HG02840 (cell line): Measurements from ENCODE around the gene TIGD6.

Experiments used
- ATAC-seq: cut with Tn5 transposase; IDR thresholded peaks from one replicate; pipeline ENCODE4 v1.9.1; 2021; ENCODE audit warnings: mild to moderate bottlenecking, moderate library complexity, moderate number of reproducible peaks; ENCODE audit not compliant: unreplicated experiment, low FRiP score

Gene TIGD6

DNA sequence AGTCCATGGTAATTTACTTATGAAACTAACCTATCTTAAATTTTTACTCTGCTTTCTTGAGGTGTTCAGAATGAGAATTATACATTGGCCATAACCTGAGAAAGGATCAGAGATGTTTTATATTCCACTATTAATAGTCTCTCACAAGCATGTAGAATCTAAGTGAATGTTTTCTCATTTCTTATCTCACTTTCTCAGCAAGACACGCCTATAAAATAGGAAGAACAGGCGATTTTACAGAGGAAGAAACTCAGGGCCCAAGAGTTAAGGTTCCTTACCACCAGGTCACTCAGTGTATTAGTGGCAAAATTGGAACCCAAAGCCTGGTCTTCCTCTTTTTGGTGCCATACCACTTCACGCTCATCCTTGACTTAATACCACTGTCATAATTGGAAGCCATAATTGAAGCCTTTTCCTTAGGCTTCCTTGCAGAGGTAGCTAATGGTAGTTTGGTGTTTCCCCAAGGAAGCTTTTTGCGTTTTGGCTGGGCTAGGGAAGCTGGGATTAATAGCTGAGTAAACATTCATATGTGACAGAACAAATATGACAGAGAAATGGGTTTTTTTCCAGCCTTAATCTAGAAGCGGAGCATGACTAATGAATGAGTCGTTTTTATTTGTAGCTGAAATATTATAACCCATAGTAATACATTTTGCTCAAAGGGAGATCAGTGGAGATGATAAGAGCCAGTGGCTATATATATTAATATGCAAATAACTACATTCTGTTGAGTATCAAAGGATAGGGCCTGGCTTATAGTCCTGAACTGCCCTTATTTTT lies 17.0 kb upstream of the TIGD6 start:
- no peak for ATAC-seq

DNA sequence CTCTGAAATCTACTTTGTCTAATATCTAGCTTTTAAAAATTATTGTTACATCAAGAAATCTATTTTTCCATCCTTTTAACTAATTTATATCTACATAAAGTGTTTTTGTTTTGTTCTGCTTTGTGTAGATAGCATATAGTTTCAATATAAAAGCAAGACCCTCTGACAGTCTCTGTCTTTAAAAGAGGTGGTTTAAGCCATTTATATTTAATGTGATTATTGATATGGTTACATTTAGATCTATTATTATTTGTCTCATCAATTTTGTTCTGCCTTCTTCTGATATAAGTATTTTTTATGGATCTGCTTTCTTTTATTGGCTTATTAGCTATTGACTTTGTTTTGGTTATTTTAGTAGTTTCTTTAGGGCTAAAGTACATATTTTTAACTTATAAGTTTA lies 16.1 kb upstream of the TIGD6 start:
- ATAC-seq = no peak

DNA sequence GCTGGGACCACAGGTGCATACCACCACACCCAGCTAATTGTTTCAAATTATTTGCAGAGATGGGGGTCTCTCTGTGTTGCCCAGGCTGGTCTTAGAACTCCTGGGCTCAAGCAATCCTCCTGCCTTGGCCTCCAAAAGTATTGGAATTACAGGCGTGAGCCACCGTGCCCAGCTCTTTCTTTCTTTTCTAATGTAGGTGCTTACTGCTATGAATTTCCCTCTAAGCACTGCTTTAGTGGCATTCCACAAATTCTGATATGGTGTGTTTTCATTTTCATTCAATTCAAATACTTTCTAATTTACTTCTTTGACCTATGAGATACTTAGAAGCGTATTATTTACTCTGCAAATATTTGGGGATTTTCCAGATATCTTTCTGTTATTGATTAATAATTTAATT lies 15.0 kb upstream of the TIGD6 start:
- ATAC-seq = no peak

DNA sequence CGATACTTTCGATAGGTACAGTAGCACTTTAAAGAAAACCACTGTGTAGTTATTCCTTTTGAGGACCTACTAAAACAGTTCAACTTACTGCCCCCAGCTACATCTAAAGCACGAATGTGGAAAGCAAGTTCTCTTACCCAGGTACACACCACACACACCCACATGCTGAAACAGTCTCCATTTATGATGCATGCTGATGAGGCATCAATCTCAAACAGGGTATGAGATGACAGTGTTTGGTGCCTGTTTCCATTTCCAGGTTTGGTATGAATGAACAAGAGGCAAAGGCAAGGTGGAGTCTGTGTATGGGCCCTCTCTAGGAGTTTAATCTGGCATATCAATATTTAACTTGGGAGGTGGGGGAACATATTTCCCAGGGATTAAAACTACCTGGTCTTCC lies 14.0 kb upstream of the TIGD6 start:
- no peak for ATAC-seq

DNA sequence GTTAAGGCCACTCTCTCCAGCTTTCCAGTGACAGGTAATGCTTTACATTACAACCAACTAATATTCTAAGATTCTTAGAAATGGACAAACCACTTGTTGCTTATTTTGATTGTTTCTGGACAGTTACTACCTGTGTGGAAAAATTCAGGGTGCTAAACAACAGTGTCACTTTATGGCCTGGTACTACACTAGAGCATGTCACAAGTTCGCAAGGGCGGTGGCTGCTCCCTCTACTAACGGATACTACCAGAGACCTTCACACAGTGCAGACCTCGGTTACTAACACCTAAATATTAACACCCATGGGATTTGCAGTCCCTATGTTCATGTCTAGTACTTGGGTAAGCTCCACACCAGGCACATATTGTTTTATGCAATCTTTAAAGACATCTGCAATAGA lies 13.5 kb upstream of the TIGD6 start:
- ATAC-seq = no peak

DNA sequence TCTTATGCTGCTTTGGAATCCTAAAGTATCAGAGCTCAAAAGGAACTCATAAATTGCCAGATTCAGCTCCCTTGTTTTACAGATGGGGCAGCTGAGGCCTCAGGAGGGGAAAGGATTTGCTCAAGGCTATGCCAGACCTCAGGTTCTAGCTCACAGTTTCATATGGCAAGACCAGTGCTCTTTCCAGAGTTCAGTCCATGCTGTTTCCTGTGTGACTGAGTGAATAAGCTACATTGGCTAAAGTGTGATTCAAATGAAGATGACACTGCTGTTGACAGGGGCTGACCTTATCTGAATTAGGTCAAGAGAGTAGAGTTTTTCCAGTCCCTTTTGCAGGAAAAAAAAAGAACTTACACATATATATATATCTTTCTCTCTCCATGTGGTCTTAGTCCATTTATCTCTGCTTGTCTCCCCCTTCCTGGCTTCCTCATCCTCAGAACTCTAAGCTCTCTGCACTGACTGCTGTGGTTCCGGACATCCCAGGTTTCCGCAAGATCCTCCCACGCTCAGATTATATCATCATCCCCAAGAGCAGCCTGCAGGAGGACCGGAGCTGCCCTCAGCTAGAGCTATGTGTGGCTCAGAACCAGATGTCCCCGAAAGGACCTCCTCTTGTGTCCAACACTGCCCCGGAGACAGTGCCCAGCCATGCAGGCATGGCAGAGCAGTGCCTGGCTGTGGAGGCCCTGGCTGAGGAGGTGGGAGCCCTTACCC lies 9.4 kb upstream of the TIGD6 start:
- ATAC-seq = no peak

DNA sequence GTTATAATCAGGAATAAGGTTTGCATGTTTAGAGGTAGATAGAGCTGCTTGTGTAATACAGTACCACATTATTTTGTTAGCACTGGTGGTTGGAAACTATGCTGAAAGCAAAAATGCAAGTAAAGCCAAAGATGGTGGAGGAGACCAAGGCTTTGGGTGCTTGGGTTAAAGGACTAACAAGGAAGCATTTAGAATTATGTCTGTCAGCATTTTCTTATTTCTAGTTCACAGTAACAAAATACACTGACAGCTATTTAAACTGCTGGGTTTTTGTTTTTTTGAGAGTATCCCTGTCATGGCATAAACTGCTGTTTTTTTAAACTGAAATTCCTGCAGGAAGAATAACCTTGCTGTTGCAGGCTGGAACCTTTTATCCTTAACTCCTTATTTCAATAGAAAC lies 6.6 kb upstream of the TIGD6 start:
- no peak for ATAC-seq

DNA sequence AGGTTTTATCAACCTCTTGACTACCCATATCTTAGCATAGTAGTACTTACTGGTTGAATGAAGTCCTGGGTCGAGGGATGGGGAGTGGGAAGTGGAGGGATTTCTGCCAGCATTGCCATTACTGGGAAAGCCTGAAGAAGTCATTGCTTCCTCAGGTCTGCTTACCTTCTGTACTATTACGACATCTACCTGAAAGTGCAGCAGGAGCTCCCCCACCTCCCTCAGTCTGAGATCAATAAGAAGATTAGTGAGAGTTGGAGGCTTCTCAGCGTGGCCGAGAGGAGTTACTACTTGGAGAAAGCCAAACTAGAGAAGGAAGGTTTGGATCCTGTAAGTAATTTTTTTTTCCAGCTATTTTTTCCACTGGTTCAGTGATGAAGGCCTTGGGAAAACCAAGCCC lies 5.9 kb upstream of the TIGD6 start:
- ATAC-seq = no peak

DNA sequence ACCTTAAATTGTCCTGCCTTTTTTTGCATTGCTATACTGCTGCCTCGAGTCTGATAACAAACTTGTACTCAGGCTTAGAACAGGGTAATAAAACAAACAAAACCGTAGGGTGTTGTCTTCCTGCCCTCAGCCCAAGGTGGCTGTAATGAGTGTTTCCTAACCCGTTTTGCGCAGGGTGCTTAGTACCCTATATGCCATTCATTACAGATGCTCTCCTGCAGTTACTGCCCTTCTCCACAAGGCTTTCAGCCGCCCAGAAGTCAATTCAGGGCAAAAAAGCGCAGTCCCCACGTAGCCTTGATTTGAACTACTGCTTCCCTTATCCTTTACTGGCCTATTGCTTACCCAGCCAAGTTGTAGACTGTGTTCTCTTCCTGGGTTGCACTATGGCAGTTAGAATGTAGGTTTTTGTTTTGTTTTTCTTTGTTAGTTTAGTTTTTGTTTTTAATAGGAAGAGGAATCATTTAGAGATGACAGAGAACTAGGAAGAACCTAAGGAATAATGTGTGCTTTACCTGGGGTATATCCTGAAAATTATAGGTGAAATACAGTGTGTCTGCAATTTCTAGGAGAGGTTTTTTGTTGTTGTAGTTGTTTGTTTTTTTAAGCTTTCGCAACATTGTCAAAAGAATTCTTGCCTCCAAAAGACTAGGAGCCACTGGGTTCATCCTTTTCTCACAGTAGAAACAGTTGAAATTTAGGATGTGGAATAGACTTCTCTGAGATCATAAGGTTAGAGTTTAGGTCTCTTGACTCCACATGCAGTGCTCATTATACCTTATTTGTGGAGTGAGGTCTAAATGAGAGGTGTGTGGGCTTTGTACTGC lies 1.4 kb upstream of the TIGD6 start:
- ATAC-seq = peak; percentile 52

DNA sequence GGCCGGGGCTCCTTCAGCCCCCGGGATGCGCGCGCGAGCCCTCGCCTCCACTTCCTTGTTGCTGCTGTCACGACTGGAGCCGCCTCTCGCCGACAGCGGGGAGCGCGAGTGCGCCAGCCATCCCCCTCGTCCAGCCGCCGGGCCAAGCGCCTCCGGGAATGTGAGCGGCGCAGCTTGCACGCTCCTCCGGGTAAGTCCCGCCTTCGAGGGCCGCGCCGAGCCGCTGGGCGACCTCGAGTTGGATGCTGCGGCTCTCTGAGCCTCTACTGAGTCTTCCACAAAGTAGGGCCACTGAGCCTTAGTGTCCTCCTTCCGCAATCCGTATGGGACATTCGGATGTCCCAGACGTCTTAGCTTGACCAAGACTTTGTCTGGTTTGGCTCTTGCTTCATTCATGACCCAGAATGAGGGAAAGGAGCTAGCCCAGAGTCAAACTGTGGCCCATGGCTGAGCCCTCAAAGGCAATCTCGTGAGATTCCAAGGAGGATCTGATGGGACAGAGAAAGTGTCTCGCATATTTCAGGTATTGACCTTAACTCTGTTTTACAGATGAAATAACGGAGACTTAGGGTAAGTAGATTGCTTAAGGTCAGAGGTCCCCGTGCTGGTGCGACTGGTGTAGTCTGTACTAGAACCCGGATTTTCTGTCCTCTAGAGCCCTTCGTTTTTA lies 671 bp upstream of the TIGD6 start:
- ATAC-seq = peak; percentile 26

DNA sequence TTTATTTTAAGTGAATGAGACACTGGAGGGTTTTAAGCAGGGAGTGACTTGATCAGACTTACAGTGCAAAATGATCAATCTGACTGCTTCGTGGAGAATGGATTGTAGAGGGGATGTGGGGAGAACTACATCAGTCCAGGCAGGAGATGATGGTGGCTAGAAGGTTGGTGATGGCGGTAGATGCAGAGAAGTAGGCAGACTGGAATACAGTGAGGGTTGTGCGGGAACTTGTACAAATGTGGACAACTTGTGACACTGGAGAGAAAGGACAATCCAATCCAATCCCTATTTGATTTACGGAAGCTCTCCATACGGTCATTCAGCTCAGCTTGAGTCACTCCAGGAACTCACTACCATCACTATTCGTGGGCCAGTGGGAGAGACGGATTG lies 593 bp downstream of the TIGD6 start:
- no peak for ATAC-seq

DNA sequence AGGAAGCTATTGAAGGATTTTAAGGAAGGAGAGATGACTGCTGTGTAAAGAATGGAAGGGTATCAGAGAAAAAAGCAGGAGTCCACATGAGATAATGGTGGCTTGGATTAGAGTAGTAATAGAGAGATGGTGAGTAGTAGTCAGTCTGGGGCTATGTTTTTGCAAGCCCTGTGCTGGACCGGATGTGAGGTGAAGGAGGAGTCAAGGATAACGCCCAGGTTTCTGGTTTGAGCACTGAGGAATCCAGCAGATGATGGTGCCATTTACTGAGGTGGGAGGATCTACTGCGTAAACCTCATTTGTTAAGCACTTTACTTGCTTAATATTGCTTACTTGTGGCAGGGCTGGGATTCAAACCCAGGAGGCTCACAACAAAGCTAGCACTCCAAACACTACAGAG lies 1.1 kb downstream of the TIGD6 start:
- ATAC-seq = no peak

DNA sequence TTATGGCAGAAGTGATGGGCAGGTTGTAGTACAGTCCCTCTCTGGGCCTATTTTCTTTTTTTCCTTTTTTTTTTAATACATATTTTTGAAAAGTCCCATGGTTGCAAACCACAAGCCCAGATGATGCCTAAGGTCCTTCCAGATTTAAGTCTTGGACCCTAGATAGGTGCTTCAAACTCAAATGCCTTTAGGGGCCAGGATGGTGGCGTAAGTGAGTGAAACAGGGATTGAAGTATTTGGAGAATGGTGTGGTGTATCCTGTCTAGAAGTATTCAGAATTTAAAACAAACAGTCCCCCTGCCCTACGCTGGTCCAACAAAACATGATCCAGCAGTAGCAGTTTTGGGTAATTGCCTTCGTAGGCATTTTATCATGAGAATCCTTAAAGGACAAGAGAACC lies 2.2 kb downstream of the TIGD6 start:
- no peak for ATAC-seq

DNA sequence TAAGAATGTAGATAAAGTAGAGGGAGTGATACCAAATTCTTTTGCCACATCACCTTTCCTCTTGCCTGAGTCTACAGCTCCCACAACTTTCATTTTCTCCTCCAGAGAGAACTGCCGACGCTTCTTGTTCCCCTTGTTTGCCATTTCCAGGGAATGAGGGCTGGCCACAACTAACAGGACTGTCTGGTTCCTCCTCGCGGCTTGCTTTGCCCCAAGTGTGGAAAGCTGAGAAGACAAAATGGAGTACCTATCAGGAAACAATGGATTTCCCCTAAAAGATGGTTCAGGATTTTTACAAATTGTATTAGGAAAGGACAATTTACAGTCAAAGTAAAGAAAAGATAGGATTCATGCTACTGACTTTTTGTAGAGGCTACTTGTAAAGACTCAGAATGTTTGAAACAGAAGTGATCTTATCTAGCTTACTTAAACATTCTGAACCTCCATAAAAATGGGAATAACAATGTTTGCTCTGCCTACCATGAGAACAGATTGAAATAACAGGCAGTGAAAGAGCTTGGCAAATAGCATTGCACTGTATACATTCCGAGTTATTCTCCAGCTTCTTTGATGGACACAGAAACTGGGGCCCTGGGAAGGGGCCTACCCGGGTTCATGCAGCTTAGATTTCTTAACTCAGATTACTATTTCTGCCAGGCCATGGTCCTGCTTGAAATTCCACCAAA lies 4.1 kb downstream of the TIGD6 start:
- ATAC-seq = no peak

DNA sequence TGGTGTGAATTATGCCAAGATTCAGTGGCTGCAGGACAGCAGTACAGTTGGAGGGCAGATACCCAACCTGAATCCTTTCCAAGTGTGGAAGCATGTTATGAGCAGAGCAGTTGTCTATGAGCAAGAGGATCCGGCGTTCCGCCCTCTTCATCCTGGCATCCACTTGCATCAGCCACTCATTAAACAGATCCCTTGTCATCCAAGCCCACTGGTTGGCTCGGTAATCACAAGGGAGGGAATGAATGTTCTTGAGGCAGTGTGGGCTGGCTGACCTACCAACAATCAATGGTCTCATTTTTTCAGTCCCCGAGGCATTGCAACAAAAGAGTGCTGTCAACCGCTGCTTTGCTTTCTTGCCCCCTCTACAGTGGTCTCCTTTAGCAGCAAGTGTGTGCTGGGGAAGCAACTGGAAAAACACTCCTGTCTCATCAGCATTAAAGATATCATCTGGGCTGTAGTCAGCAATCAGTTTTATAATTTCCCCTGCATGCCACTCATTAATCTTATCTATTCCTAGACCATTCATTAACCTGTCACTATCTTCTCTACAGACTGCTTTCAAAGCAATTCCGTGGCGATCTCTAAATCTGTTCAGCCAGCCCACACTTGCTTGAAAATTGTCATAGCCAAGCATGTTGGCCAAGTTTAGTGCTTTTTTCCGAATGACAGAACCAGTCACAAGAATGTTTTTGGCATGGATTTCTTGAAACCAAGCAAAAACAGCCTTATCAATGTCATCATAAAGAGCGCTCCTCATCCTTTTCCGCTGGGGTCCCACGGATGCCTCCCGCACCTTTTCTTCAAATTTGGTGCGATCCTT lies 4.9 kb downstream of the TIGD6 start:
- no peak for ATAC-seq

DNA sequence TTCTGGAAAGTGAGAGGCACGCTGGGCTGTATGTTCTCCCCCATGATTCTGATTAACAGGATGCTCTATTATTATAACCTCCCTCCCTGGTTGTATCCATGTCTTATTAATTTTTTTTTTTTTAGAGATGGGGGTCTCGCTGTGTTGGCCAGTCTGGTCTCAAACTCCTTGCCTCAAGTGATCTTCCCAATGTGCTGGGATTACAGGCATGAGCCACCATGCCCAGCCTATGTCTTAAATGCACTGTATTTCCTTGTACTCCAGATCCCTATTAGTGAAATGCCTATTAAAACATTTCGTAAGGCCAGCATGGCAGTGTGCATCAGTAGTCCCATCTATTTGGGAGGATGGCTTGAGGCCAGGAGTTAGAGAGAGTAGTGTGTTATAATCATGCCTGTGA lies 7.0 kb downstream of the TIGD6 start:
- no peak for ATAC-seq

DNA sequence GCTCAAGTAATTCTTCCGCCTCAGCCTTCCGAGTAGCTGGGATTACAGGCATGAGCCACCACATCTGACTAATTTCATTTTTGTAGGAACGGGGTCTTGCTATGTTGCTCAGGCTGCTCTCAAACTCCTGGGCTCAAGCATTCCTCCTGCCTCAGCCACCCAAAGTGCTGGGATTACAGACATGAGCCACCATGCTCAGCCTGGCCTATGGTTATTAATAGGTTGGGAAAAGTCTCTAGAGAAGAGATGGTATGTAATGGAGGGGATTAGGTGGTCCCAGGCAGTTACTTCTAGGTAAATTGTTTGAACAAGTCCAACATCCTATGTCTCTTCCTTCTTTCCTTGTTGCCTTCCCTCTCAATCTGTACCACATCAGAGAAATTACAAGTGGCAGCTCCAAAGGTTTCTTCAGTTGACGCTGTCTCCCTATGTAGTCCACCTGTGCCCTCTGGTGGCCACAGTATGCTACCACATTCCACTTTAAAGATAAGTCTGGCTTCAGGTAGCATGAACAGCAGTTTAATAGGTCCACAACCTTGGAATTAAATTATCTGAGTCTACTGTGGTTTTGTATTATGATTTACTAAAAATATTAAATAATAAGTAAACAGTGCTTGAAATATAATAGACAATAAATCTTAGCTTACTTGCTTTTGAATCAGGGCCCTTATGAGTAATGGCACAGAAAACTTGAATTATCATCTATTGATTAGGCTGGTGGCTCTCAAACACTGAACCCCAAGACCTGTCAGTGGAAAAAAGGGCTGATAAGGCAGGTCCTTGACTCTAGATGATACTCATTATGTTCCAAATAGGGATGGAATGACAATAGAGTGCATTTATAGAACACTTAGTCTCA lies 9.7 kb downstream of the TIGD6 start:
- ATAC-seq = no peak

DNA sequence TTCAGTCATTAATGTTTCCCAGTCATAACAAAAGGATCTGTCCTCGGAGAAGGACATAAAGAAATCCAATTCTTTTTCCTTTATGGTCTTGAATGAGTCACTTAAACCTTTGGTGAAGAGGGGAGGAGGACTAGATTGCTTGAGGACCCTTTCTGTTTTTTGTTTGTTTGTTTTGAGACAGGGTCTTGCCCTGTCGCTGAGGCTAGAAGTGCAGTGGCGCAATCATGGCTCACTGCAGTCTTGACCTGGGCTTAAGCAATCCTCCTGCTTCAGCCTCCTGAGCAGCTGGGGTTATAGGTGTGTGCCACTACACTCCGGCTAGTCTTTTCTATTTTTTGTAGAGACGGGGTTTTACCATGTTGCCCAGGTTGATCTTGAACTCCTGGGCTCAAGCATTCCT lies 12.3 kb downstream of the TIGD6 start:
- ATAC-seq = no peak

DNA sequence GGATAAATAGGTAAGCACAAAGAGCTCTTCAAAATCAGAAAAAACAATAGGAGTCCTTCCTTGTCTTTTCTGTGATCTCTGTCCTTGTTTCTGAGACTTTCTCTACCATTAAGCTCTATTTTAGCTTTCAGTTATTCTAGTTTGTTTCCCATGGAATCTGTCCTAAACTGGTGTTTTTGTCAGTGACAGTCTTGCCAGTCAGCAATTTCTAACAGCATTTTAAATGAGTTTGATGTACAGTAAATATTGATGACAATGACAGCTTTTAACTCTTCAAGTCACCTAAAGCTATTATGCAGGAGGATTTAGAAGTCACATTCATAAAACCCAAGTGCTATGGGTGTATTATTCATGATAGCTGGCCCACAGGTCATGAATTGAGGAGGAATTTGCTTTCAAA lies 17.9 kb downstream of the TIGD6 start:
- ATAC-seq = no peak
